IPS-15b (cell line): ENCODE data around the gene NCKIPSD.

Source experiments
- H3K27me3 ChIP-seq: one replicate; pipeline ENCODE4 v1.6.1; 2013; ENCODE audit warnings: low read length; ENCODE audit not compliant: control insufficient read depth, insufficient read depth
- H3K36me3 ChIP-seq: one replicate; pipeline ENCODE4 v1.6.1; 2013; ENCODE audit warnings: low read length; ENCODE audit not compliant: control insufficient read depth, insufficient read depth
- H3K4me1 ChIP-seq: one replicate; pipeline ENCODE4 v1.6.1; 2013; ENCODE audit warnings: mild to moderate bottlenecking, low read length; ENCODE audit not compliant: control insufficient read depth, insufficient read depth
- H3K4me3 ChIP-seq: one replicate; pipeline ENCODE4 v1.5.1; 2013; ENCODE audit warnings: low read depth, low read length
- H3K9ac ChIP-seq: one replicate; pipeline ENCODE4 v1.6.1; 2013; ENCODE audit warnings: low read depth, mild to moderate bottlenecking, low read length
- H3K9me3 ChIP-seq: one replicate; pipeline ENCODE4 v1.6.1; 2013; ENCODE audit warnings: mild to moderate bottlenecking, low read length; ENCODE audit not compliant: control insufficient read depth, insufficient read depth

The NCKIPSD gene

GRCh38 chr3:48715174-48715800 lies 29.6 kb upstream of the NCKIPSD start:
- peak overlapping the region; percentile 96 for H3K4me3 ChIP-seq
- peaks cover 12% of the 10 kb centered on the region for H3K4me1 ChIP-seq
- H3K9me3 ChIP-seq = no peaks in the 10 kb centered on the region
- peaks cover 5% of the 10 kb centered on the region for H3K27me3 ChIP-seq
- H3K36me3 ChIP-seq = peaks cover 30% of the 10 kb centered on the region
- no peak overlapping the region for H3K9ac ChIP-seq

- Histone ChIP-seq H3K4me3 (no peak overlapping the region), H3K27me3 (no peaks in the 10 kb centered on the region), H3K4me1 (peaks cover 12% of the 10 kb centered on the region), H3K36me3 (peaks cover 30% of the 10 kb centered on the region), H3K9ac (no peak overlapping the region), H3K9me3 (no peaks in the 10 kb centered on the region)
Observed at GRCh38 chr3:48711727-48712126, 26.0 kb upstream of the NCKIPSD start.

GRCh38 chr3:48709051-48709461 lies 23.3 kb upstream of the NCKIPSD start:
- Histone ChIP-seq H3K27me3 (no peaks in the 10 kb centered on the region), H3K9me3 (no peaks in the 10 kb centered on the region), H3K36me3 (peaks cover 25% of the 10 kb centered on the region), H3K4me1 (peaks cover 5% of the 10 kb centered on the region), H3K9ac (no peak overlapping the region), H3K4me3 (no peak overlapping the region)

GRCh38 chr3:48708481-48708889 lies 22.8 kb upstream of the NCKIPSD start:
- H3K4me1 ChIP-seq = peaks cover 5% of the 10 kb centered on the region
- no peak overlapping the region for H3K4me3 ChIP-seq
- H3K27me3 ChIP-seq = no peaks in the 10 kb centered on the region
- H3K9me3 ChIP-seq = no peaks in the 10 kb centered on the region
- H3K9ac ChIP-seq = peak overlapping the region; percentile 16
- H3K36me3 ChIP-seq = peaks cover 24% of the 10 kb centered on the region

GRCh38 chr3:48707157-48707556 lies 21.4 kb upstream of the NCKIPSD start:
- peaks cover 11% of the 10 kb centered on the region for H3K4me1 ChIP-seq
- no peak overlapping the region for H3K9ac ChIP-seq
- no peaks in the 10 kb centered on the region for H3K9me3 ChIP-seq
- peaks cover 14% of the 10 kb centered on the region for H3K36me3 ChIP-seq
- H3K27me3 ChIP-seq = no peaks in the 10 kb centered on the region
- no peak overlapping the region for H3K4me3 ChIP-seq

GRCh38 chr3:48702320-48702920 lies 16.7 kb upstream of the NCKIPSD start:
- no peak overlapping the region for H3K9ac ChIP-seq

GRCh38 chr3:48700731-48701405 lies 15.2 kb upstream of the NCKIPSD start:
- Histone ChIP-seq H3K9ac (no peak overlapping the region), H3K4me1 (peaks cover 7% of the 10 kb centered on the region), H3K27me3 (no peaks in the 10 kb centered on the region), H3K4me3 (no peak overlapping the region), H3K9me3 (no peaks in the 10 kb centered on the region), H3K36me3 (peaks cover 14% of the 10 kb centered on the region)

More at GRCh38 chr3:48702320-48702920, 16.7 kb upstream of the NCKIPSD start:
- H3K36me3 ChIP-seq = peaks cover 14% of the 10 kb centered on the region
- H3K4me3 ChIP-seq = peak overlapping the region; percentile 20
- no peaks in the 10 kb centered on the region for H3K9me3 ChIP-seq
- peaks cover 7% of the 10 kb centered on the region for H3K4me1 ChIP-seq
- H3K27me3 ChIP-seq = no peaks in the 10 kb centered on the region

- Histone ChIP-seq H3K9ac (no peak overlapping the region), H3K4me3 (no peak overlapping the region), H3K9me3 (no peaks in the 10 kb centered on the region), H3K27me3 (no peaks in the 10 kb centered on the region), H3K4me1 (peaks cover 7% of the 10 kb centered on the region), H3K36me3 (peaks cover 23% of the 10 kb centered on the region)
Observed at GRCh38 chr3:48698891-48699290, 13.2 kb upstream of the NCKIPSD start.

GRCh38 chr3:48697952-48698351 lies 12.2 kb upstream of the NCKIPSD start:
- H3K4me3 ChIP-seq = no peak overlapping the region
- no peaks in the 10 kb centered on the region for H3K9me3 ChIP-seq
- H3K9ac ChIP-seq = no peak overlapping the region
- H3K4me1 ChIP-seq = peaks cover 4% of the 10 kb centered on the region
- no peaks in the 10 kb centered on the region for H3K27me3 ChIP-seq
- peaks cover 32% of the 10 kb centered on the region for H3K36me3 ChIP-seq

GRCh38 chr3:48696601-48697000 lies 10.9 kb upstream of the NCKIPSD start:
- Histone ChIP-seq H3K9me3 (no peaks in the 10 kb centered on the region), H3K9ac (no peak overlapping the region), H3K4me3 (no peak overlapping the region), H3K4me1 (no peaks in the 10 kb centered on the region), H3K36me3 (peaks cover 44% of the 10 kb centered on the region), H3K27me3 (no peaks in the 10 kb centered on the region)

- no peaks in the 10 kb centered on the region for H3K27me3 ChIP-seq
- H3K36me3 ChIP-seq = peaks cover 48% of the 10 kb centered on the region
- no peak overlapping the region for H3K9ac ChIP-seq
- H3K4me1 ChIP-seq = no peaks in the 10 kb centered on the region
- no peaks in the 10 kb centered on the region for H3K9me3 ChIP-seq
- no peak overlapping the region for H3K4me3 ChIP-seq
Observed at GRCh38 chr3:48696156-48696555, 10.4 kb upstream of the NCKIPSD start.

GRCh38 chr3:48695393-48695753 lies 9.7 kb upstream of the NCKIPSD start:
- peaks cover 54% of the 10 kb centered on the region for H3K36me3 ChIP-seq
- no peak overlapping the region for H3K9ac ChIP-seq
- H3K27me3 ChIP-seq = no peaks in the 10 kb centered on the region
- H3K9me3 ChIP-seq = no peaks in the 10 kb centered on the region
- H3K4me3 ChIP-seq = peak overlapping the region; percentile 30
- H3K4me1 ChIP-seq = no peaks in the 10 kb centered on the region
